ENCODE data around the gene HEXB. TPM values are rescaled to one million over a fixed set of nuclear protein-coding genes. Genes with fewer than 3 reads are reported as not detected.

Gene HEXB
- total RNA-seq, 1 experiment from 2014 or later: 84.6 TPM

DNA sequence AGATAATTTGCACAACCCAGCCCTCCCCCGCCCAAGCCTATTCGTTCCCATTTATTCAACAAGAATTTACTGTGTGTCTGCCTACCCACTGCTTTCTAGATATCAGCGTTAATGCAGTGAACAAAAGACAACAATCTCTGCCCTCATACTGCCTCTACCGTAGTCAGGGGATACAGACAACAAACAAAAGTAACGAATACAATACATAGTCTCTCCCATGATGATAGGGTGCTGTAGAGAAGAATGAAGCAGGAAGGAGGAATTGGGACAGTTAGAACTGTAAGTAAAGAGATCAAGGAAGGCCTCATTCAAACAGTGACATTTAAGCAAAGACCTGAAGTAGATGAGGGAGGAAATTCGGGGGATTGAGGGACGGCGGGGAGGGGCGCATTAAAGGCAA lies 80.2 kb downstream of the HEXB start:
- Histone ChIP-seq H3K4me2 (peak overlapping the region; percentile 83), H3K27me3 (ENCODE audit: insufficient read depth, low read depth) (no peaks in the 10 kb centered on the region), H4K20me1 (ENCODE audit: insufficient read depth) (no peaks in the 10 kb centered on the region), H3K27ac (0 out of 2 replicates have a peak overlapping the region, but pooled peaks have one; percentile 1), H3K36me3 (ENCODE audit: low read depth) (peaks cover 17% of the 10 kb centered on the region), H3F3A (ENCODE audit: insufficient read depth, low read depth) (peaks cover 19% of the 10 kb centered on the region), H3K79me2 (ENCODE audit: low read depth) (peaks cover 79% of the 10 kb centered on the region), H3K9me2 (ENCODE audit: insufficient read depth) (no peaks in the 10 kb centered on the region), H2AFZ (no peak overlapping the region), H3K9me3 (ENCODE audit: insufficient read depth, low read depth) (no peaks in the 10 kb centered on the region), H3K4me1 (replicated peaks; ENCODE audit: insufficient read depth) (peaks cover 53% of the 10 kb centered on the region), H3K4me3 (peak overlapping the region; percentile 83)
- TF ChIP-seq, protein P1, sequence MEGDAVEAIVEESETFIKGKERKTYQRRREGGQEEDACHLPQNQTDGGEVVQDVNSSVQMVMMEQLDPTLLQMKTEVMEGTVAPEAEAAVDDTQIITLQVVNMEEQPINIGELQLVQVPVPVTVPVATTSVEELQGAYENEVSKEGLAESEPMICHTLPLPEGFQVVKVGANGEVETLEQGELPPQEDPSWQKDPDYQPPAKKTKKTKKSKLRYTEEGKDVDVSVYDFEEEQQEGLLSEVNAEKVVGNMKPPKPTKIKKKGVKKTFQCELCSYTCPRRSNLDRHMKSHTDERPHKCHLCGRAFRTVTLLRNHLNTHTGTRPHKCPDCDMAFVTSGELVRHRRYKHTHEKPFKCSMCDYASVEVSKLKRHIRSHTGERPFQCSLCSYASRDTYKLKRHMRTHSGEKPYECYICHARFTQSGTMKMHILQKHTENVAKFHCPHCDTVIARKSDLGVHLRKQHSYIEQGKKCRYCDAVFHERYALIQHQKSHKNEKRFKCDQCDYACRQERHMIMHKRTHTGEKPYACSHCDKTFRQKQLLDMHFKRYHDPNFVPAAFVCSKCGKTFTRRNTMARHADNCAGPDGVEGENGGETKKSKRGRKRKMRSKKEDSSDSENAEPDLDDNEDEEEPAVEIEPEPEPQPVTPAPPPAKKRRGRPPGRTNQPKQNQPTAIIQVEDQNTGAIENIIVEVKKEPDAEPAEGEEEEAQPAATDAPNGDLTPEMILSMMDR (conservative IDR thresholded peaks at IDR 0.05): no peak
- TF ChIP-seq EZH2 (IDR thresholded peaks at IDR 0.05; ENCODE audit: low read depth): no peak
- intact Hi-C loops (cut with micrococcal nuclease; ENCODE audit: unreplicated experiment): loop anchor here (10.0 kb wide), 3 partner anchors 100 to 500 kb away; partner anchors contain the start of genes FAM169A and GCNT4
- DNase-seq: peak in 1 of 2 experiments; percentile 63
- CTCF ChIA-PET: no interaction called here
- POLR2A ChIA-PET (ENCODE audit: unreplicated experiment): no interaction called here
- no TSS peak for BruUV-seq (replicated peaks)

DNA sequence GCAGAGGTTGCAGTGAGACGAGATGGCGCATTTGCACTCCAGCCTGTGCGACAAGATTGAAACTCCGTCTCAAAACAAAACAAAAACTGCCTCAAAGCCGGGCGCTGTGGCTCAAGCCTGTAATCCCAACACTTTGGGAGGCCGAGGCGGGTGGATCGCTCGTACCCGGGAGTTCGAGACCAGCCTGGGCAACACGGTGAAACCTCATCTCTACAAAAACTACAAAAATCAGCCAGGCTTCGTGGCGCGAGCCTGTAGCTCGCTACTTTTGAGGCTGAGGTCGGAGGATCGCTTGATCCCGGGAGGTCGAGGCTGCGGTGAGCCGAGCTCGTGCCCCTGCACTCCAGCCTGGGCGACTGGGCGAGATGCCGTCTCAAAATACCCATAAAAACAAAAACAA lies 80.9 kb downstream of the HEXB start:
- peak overlapping the region; percentile 91 for H2AFZ ChIP-seq
- peaks cover 19% of the 10 kb centered on the region for H3F3A ChIP-seq (ENCODE audit: insufficient read depth, low read depth)
- H3K4me2 ChIP-seq: peak overlapping the region; percentile 83
- H3K79me2 ChIP-seq (ENCODE audit: low read depth): peaks cover 72% of the 10 kb centered on the region
- peak overlapping the region; percentile 83 for H3K4me3 ChIP-seq
- BruUV-seq (replicated peaks): no TSS peak
- H3K4me1 ChIP-seq (replicated peaks; ENCODE audit: insufficient read depth): peaks cover 53% of the 10 kb centered on the region
- no peak overlapping the region for H3K27ac ChIP-seq
- H4K20me1 ChIP-seq (ENCODE audit: insufficient read depth): no peaks in the 10 kb centered on the region
- H3K27me3 ChIP-seq (ENCODE audit: insufficient read depth, low read depth): no peaks in the 10 kb centered on the region
- ChIA-PET POLR2A (ENCODE audit: unreplicated experiment) (no interaction called here), CTCF (no interaction called here)
- no peak for DNase-seq
- intact Hi-C loops (cut with micrococcal nuclease; ENCODE audit: unreplicated experiment): loop anchor here (2.0 to 10.0 kb wide), 4 partner anchors 99 to 499 kb away; partner anchors contain the start of genes FAM169A and GCNT4
- TF ChIP-seq, protein P1 (conservative IDR thresholded peaks at IDR 0.05): no peak
- no peak for TF ChIP-seq EZH2 (IDR thresholded peaks at IDR 0.05; ENCODE audit: low read depth)
- H3K9me2 ChIP-seq (ENCODE audit: insufficient read depth): no peaks in the 10 kb centered on the region
- peaks cover 24% of the 10 kb centered on the region for H3K36me3 ChIP-seq (ENCODE audit: low read depth)
- H3K9me3 ChIP-seq (ENCODE audit: insufficient read depth, low read depth): no peaks in the 10 kb centered on the region

DNA sequence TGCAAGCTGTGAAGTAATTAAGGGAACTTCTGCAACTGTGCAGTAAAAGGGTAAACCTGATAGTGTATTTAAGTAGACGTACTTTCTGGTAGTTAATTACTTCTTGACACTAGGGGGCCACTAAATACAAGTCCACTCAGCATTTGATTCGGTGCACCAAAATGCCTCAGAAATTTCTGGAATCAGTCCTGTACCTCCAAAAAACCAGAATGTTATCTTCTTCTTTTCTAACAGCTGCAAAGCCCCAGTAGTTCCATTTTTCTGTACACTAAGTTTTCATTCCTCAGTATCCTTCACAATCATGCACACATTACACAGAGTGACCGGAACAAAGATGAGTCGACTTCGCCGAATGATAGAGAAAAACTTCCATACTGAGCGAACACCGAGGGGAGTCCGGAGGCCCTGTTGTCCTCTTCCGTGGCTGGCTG lies 81.4 kb downstream of the HEXB start:
- Histone ChIP-seq H2AFZ (peak overlapping the region; percentile 91), H3K27ac (peak overlapping the region; percentile 58), H4K20me1 (ENCODE audit: insufficient read depth) (no peaks in the 10 kb centered on the region), H3K4me3 (peak overlapping the region; percentile 83), H3K4me1 (replicated peaks; ENCODE audit: insufficient read depth) (peaks cover 50% of the 10 kb centered on the region), H3K9me3 (ENCODE audit: insufficient read depth, low read depth) (no peaks in the 10 kb centered on the region), H3K36me3 (ENCODE audit: low read depth) (peaks cover 26% of the 10 kb centered on the region), H3K79me2 (ENCODE audit: low read depth) (peaks cover 67% of the 10 kb centered on the region), H3F3A (ENCODE audit: insufficient read depth, low read depth) (peaks cover 19% of the 10 kb centered on the region), H3K4me2 (peak overlapping the region; percentile 83), H3K9me2 (ENCODE audit: insufficient read depth) (no peaks in the 10 kb centered on the region), H3K27me3 (ENCODE audit: insufficient read depth, low read depth) (no peaks in the 10 kb centered on the region)
- DNase-seq: peak in 1 of 2 experiments; percentile 66
- ChIA-PET CTCF (no interaction called here), POLR2A (ENCODE audit: unreplicated experiment) (interaction anchor here (0.5 to 1.0 kb wide), 2 partner anchors 33 to 81 kb away, joined by 3 to 4 read pairs; partner anchors contain the start of gene HEXB)
- intact Hi-C loops (cut with micrococcal nuclease; ENCODE audit: unreplicated experiment): loop anchor here (2.0 to 10.0 kb wide), 4 partner anchors 98 to 498 kb away; partner anchors contain the start of genes FAM169A and GCNT4
- TF ChIP-seq, protein P1 (conservative IDR thresholded peaks at IDR 0.05): peak; percentile 73
- TF ChIP-seq EZH2 (IDR thresholded peaks at IDR 0.05; ENCODE audit: low read depth): no peak
- TSS peak; percentile 66 for BruUV-seq (replicated peaks)
